GM21528 (cell line): ENCODE results near the gene MYO1B.

Experiments used
- ATAC-seq: cut with Tn5 transposase; IDR thresholded peaks from one replicate; pipeline ENCODE4 v1.9.1; 2021; ENCODE audit warnings: mild to moderate bottlenecking, moderate library complexity; ENCODE audit not compliant: unreplicated experiment, low FRiP score

MYO1B gene

GRCh38 chr2:191245046-191245868 is at the start of gene MYO1B:
MYO1B (plus strand) TSS chr2:191245404; CDS start chr2:191276896, 31,492 bp downstream.
- ATAC-seq: peak; percentile 54

GRCh38 chr2:191197096-191197495 is 48.1 kb upstream of the MYO1B start:
- ATAC-seq: no peak

- ATAC-seq: no peak
Observed at GRCh38 chr2:191198271-191198670, 46.9 kb upstream of the MYO1B start.

GRCh38 chr2:191199929-191200512 is 45.2 kb upstream of the MYO1B start:
- ATAC-seq: no peak

- ATAC-seq: no peak
Observed at GRCh38 chr2:191200910-191201309, 44.3 kb upstream of the MYO1B start.

GRCh38 chr2:191202209-191202721 is 42.9 kb upstream of the MYO1B start:
- no peak for ATAC-seq

GRCh38 chr2:191202881-191203397 is 42.3 kb upstream of the MYO1B start:
- no peak for ATAC-seq

GRCh38 chr2:191204433-191204832 is 40.8 kb upstream of the MYO1B start:
- ATAC-seq: no peak

GRCh38 chr2:191206613-191207471 is 38.4 kb upstream of the MYO1B start:
- no peak for ATAC-seq

GRCh38 chr2:191209340-191209739 is 35.9 kb upstream of the MYO1B start:
- ATAC-seq: no peak

- no peak for ATAC-seq
Observed at GRCh38 chr2:191212119-191212518, 33.1 kb upstream of the MYO1B start.

- no peak for ATAC-seq
Observed at GRCh38 chr2:191213333-191213732, 31.9 kb upstream of the MYO1B start.

- no peak for ATAC-seq
Observed at GRCh38 chr2:191215230-191215629, 30.0 kb upstream of the MYO1B start.

- ATAC-seq: no peak
Observed at GRCh38 chr2:191215666-191216065, 29.5 kb upstream of the MYO1B start.

- no peak for ATAC-seq
Observed at GRCh38 chr2:191217580-191217979, 27.6 kb upstream of the MYO1B start.

- ATAC-seq: no peak
Observed at GRCh38 chr2:191218292-191218898, 26.8 kb upstream of the MYO1B start.

- ATAC-seq: peak; percentile 60
Observed at GRCh38 chr2:191220671-191221070, 24.5 kb upstream of the MYO1B start.

GRCh38 chr2:191221666-191222065 is 23.5 kb upstream of the MYO1B start:
- no peak for ATAC-seq

- no peak for ATAC-seq
Observed at GRCh38 chr2:191222507-191222906, 22.7 kb upstream of the MYO1B start.

GRCh38 chr2:191222952-191223351 is 22.3 kb upstream of the MYO1B start:
- no peak for ATAC-seq
